ENCODE results near the gene EXOC6B.
"Not testable (repeated sequence)": the region's sequence is repeated elsewhere in the genome, so short reads cannot be mapped to it uniquely, and the experiment has no call there.

The EXOC6B gene

DNA sequence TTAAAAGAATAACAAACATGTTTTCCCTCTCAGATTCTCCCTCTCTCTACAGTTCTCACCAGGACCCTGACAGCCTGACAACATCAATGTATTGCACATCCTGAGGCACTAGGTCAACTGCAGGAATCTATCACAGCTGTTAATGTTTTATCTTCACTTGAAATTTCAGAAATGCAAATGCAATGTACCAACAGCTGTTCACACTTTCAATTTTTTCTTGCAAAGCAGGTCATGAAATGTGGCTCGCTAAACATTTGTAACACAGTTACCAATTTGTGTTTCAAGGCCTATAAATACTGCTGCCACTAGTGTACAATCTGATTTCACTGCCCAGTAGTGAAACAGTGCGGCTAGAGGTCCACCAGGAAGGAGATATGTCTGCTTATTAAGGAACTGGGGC, 147.8 kb downstream of the EXOC6B start:
- DNase-seq (ENCODE audit: low spot score): no peak

DNA sequence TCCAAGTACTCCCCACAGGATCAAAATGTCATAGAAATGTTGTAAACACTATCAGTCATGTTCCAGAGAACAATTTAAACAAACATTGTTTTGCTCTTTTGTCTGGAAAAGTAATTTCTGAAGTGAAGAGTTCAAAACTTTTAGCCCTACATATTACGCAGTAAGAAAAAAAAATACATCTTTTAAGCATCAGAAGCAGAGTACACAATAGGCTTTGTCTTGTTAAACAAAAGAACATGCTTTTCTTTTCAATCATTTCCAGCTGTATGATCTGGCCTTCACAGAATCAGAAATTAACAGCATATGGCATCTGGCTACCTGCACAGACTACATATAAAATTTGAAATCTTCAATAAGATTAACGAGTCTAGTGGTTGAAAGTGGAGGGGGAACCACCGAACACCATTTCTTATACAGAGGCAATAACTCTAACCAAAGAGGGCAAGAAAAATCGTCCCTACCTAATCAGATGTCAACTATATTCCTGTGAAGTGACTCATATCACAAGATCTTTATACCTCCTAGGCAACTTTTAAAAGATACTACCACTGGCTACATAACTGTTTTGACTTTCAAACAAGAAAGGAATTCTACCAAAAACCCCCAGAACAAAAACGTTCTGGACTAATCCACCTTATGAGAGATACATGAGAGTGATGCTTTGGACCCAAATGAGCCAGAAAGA, 149.3 kb downstream of the EXOC6B start:
- DNase-seq (ENCODE audit: low spot score): peak; percentile 1

DNA sequence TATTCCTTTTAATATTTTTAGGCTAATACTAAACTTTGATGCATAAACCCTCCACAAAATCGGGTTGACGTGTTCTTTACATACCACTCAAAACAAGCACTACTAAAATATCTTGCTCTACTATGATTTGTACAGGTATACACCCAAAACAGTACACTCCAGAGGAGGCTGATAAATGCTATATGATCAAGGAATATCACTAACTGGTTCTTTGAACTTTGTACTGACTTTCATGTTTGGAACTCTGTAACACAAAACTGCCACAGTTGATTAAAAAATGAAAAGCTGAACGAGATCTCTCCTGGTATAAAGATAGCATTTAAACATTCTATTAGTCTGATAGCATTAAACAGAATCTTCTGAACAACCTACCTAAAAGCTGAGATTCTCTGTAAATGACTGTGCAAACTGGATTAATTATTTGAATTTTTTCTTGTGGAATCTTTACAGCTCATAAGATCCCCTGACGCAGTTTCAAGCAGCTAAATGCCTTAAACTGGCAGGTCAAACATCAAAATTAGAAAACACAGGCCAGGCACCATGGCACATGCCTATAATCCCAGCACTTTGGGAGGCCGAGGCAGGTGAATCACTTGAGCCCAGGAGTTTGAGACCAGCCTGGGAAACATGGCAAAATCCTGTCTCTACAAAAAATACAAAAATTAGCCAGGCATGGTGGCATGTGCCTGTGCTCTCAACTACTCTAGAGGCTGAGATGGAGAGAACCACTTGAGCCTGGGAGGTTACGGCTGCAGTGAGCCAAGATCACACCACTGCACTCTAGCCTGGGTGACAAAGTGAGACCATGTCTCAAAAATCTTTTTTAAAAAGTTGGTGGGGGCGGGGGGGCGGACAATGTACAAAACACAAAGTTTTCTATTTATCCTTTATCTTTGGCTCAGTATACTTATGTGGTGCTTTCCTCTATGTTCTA, 150.6 kb downstream of the EXOC6B start:
- no peak for DNase-seq (ENCODE audit: low spot score)

DNA sequence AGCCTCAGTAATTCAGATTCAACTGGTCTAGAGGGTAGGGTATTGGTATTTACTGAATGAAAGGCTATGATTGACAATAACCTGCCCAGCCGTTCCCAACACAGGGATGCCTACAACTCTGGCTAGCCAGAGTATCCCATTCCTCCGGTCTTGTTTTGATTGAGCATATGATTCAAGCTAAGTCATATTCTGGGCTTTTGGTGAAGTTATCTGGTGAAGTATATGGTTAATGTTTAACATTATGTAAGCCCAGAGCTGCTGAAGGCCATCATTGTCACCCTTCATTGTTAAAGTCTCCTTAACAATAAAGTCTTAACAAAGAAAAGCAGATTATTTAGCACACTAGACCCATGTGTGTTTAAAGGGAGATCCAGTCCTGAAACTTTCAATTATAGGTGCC, 152.6 kb downstream of the EXOC6B start:
- DNase-seq (ENCODE audit: low spot score): no peak

DNA sequence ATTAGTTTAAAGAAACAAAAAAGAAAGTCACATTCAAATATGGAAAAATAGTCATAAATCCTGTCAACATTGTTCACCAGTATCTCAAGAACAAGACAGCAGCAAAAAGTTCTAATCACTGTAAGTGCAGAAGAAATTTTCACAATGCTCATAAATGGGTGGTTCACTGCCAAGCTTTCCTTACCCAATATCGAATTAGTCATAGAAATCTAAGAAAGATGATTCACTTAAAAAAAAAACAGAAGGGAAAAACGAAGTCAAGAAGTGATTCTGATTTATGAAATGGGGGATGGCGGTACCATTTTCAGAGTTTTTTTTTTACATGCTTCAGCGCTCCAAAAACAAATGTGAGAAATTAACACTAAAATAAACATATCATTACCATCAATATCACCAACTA, 156.7 kb downstream of the EXOC6B start:
- no peak for DNase-seq (ENCODE audit: low spot score)

DNA sequence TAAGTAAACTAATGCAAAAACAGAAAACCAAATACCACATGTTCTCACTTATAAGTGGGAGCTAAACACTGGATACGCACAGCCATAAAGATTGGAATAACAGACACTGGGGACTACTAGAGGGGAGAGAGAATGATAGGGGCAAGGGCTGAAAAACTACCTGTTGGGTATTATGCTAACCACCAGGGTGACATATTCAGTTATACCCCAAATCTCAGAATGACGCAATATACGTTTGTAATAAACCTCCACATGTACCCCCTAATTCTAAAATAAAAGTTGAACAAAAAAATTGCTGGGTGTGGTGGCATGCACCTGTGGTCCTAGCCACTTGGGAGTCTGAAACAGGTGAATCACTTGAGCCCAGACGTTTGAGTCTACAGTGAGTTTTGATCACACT, 157.2 kb downstream of the EXOC6B start:
- no peak for DNase-seq (ENCODE audit: low spot score)

DNA sequence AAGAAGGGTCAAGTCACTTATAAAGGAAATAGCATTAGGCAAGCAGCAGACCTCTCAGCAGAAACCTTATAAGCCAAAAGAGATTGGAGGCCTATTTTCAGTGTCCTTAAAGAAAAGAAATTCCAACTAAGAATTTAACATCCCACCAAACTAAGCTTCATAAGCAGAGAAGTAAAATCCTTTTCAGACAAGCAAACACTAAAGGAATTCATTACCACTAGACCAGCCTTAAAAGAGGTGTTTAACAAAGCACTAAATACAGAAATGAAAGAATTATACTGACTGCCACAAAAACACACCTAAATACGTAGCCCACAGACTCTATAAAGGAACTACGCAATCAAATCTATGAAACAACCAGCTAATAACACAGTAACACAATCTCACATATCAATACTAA, 160.4 kb downstream of the EXOC6B start:
- no peak for DNase-seq (ENCODE audit: low spot score)

DNA sequence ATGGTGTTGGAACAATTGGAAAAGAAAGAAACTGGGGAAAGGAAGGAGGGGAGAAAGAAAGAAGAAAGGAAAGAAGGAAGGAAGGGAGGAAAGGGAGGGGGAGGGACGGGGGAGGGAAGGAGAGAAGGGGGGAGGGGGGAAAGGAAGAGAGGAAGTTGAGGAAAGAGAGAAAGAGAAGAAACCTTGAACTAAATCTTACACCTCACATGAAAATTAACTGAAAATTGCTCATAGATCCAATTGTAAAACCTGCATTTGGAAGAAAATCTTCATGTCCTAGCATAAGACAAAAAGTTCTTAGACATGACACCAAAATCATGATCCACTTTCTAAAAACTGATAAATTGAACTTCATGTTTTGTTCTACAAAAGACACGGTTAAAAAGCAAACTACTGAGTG, 163.8 kb downstream of the EXOC6B start:
- DNase-seq (ENCODE audit: low spot score): no peak

DNA sequence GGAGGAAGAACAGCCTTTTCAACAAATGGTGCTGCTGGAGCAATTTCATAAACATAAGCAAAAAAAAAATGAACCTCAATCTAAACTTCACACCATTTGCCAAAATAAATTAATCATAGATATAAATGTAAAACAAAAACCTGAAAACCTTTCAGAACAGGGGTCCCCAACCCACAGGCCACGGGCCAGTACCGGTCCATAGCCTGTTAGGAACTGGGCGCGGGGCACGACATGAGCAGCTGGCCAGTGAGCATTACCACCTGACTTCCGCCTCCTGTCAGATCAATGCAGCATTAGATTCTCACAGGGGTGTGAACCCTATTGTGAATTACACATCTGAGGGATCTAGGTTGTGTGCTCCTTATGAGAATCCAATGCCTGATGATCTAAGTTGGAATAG, 176.0 kb downstream of the EXOC6B start:
- DNase-seq (ENCODE audit: low spot score): no peak

DNA sequence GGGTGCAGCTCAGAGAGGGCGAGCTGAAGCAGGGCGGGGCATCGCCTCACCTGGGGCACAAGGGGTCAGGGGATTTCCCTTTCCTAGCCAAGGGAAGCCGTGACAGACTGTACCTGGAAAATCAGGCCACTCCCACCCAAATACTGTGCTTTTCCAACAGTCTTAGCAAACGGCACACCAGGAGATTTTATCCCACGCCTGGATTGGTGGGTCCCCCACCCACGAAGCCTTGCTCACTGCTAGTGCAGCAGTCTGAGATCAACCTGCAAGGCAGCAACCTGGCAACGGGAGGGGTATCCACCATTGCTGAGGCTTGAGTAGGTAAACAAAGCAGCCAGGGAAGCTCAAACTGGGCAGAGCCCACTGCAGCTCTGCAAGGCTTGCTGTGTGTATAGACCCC, 184.6 kb downstream of the EXOC6B start:
- not testable (repeated sequence) for DNase-seq (ENCODE audit: low spot score)

DNA sequence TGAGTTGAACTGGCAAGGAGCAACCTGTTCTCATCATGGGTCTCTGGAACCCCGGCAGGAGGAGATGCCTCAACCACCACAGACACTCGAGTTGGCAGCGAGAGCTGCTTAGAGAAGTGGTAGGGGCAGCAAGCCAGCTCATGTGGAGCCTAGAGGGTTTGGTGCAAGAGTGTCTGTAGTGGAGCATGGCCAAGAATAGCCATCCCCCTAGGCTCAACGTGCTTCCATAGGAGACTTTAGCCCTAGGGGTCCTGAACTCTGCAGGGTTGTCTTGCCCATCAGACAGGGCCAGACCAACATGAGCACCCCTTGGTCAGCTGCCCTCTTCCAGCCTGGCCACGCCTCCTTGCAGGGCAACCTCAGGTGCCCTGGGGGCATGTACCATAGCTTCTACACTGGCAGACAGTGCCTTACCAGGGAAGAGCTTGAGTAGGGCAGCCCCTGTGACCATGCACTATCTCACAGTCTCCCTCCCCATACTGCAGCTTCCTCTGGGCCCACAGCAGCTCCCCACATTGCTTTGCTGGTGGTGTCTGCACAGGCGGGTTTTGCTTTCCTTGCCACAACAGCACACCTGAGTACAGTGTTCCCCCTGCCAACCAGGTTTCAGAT, 187.1 kb downstream of the EXOC6B start:
- no peak for DNase-seq (ENCODE audit: low spot score)

DNA sequence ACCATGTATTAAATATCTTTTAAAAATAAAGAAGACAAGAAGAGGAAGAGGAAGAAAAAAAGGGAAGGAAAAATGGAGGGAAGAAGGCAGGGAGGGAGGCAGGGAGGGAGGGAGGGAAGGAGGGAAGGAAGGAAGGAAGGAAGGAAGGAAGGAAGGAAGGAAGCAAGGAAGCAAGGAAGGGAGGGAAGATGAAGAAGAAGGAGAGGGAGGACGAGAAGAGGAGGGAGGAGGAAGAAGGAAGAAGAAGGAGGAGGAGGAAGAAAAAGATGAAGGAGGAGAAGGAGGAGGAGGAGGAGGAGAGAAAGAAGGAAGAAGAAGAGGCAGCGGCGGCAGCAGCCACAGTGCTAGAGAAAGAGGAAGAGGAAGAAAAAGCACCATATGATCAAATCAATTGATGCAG, 189.6 kb downstream of the EXOC6B start:
- no peak for DNase-seq (ENCODE audit: low spot score)

DNA sequence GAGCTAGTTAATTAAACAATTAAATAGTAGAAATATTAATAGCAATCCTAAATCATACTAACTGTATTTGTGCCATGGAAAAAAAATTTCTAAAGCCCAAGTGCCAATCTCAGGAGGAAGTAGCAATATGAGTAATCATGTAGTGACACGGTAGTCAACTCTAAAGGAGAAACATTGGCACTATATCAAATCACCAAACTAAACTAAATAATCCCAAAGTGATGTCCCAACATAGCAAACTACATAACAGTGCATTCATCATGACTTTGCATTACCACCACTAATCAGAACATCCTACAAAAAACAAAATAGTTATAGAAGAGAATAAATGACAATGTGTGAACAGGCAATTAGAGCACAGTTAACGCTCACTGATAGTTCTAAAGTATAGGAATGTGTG, 195.1 kb downstream of the EXOC6B start:
- DNase-seq (ENCODE audit: low spot score): peak; percentile 14

DNA sequence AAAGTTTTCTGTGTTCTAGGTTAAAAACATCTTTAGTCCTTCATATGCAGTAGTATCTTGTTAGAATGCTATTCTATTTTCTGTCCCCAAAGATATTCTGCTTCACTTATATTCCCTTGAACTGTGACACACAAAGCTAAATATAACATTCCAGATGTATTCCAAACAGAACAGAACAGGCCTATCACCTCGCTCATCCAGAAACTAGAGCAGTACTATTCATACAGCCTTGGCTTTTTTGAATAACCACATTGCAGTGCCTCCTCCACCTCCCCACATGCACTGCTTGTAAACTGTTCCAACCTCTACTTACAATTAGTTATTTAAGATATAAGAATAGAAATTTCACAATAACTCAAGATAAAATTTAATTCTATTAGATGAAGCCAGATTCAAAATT, 196.8 kb downstream of the EXOC6B start:
- DNase-seq (ENCODE audit: low spot score): no peak

DNA sequence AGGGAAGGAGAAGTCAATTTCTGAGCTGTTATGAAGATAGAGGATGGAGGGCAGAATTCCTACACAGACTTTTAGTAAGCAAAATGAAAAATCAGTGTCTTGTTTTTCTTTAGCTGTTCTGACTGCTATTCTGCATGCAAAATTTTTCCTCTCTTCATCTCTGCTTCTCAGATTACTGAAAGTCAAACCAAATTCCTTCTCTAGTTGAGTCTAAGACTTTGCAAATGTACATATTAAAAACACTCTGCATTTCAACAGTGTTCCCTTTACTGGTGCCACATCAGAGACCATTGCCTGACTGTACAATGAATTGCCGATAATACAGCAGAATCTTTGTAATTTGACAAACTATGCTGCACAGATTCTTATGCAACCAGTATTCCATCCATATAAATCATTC, 198.8 kb downstream of the EXOC6B start:
- no peak for DNase-seq (ENCODE audit: low spot score)

DNA sequence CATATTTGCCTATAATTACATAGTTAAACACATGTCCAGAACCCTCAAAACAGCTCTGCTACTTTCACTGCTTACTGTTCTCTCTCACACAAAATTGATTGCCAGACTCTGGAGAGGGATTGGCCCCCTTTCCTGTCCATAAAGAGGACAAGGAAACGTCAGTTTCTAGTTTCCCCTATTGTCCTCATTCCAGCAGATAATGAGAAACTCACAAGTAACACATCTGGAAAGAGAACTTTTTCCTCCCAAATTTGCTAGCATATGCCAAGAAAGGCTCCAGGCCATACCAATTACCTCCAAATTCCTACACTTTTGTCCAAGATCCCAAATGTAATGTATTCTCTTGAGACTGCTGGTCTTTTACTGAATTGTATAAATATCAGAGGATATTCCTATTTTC, 200.5 kb downstream of the EXOC6B start:
- no peak for DNase-seq (ENCODE audit: low spot score)

DNA sequence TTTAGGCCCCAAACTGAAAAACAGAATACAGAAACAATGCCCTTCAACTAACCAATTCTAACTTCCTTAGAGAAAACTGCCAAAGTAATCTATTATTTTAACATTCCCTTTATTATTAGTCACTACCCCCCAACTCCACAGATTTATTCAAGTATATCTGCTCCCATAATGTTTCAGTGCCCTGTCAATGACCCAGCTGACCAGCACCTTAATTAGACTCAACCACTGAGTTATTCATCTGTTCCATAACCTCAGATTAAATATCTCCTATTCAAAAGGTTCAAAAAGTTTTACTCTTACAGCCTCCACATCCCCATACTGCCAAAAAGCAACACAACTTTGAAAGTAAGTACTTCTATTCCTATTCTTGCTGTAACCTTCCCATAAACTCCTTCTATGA, 202.4 kb downstream of the EXOC6B start:
- DNase-seq (ENCODE audit: low spot score): no peak

DNA sequence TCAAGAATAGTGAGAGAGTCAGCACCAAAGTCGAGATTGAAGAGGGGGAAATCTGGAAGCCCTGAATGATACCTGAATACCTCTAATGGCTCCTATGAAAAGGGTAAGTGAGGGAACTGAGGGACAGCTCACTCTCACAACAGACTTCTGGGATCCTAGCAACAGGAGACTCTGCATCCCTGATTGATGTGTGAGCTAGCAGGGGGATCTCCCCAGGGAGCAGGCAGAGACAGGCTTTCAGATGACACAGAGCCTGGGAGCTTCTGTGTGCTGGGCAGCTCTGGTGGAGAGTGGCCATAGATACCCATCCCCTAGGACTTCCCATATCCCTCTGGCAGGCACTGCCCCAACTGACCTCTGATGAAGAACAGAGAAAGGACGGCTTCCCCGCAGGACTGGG, 206.2 kb downstream of the EXOC6B start:
- DNase-seq (ENCODE audit: low spot score): no peak

DNA sequence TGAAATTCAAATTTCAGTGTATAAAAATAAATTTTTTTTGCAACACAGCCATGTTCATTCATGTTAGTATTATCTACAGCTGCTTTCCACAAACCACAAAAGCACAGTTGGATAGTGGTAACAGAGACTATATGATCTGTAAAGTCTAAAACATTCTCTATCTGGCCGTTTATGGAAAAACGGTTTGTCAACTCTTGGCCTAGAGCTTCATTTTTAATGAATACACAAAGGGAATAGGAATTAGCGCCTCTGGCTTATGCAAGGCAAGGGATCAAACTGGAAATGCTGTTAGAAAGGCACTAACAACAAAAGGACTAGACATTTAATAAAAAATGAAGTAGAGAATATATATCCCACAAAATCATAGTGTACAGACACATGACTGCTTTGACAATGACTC, 211.9 kb downstream of the EXOC6B start:
- DNase-seq (ENCODE audit: low spot score): no peak

DNA sequence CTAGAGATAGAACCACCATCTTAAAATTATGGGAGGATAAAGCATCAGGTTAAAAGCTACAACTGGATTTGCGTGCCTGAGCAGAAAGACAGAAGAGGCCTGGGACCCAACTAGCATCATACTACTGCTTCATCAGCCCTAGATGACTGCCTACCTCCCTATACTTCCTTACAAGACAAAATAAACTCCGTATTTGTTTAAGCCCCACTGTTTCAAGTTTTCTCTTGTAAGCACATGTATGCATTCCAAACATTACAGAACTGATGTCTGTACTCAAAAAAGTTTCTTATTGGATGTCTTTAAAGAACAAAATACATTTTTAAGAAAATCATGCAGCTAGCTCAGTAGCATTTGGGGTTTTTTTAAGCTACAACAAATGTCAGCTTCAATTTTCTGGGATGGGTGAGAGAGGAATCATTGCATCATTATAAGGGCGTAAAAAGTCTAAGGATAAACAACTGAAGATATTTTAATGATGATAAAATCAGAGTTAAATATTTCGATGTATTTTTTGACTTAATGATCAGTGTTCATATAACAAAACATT, 213.1 kb downstream of the EXOC6B start:
- DNase-seq (ENCODE audit: low spot score): no peak

DNA sequence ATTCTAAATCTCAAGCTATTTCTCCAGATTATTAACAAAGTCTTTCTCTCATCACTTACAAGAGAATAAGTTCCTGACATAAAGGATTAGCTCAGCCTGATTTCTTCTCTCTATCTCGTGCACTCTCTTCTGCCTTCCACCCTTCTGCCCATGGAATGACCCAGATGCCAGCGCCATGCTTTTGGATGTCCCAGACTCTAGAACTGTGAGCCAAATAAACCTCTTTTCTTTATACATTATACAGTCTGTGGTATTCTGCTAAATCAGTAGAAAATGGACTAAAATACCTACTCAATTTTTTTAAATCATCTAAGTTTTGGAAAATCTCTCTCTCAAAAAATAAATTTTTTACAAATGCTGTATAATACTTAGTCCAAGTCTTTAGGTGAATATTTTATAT, 218.6 kb downstream of the EXOC6B start:
- DNase-seq (ENCODE audit: low spot score): no peak

DNA sequence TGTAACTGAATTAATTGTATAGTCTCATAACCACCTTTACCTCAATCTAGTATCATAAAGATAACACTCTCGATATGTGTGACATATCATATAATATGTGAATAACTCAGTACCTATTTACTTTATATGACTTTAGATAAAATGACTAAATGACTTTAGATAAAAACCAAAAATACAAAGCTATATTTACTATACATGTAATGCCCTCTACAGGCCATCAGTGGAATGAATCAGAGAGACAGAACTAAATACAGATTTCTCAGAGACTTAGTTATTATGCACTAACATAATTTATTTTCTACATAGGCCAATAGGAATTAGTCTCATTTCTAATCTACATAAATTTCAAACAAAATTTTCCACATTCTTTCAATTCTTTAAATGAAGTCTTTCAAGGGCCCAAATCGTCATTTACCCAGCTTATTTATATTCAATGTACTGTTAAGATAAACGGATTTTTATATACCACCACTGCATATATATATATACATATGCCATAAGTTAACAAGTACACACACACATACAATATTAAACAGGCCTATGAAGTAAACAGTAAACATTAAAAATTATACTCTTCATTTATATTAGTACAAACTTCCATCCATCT, 219.9 kb downstream of the EXOC6B start:
- peak; percentile 11 for DNase-seq (ENCODE audit: low spot score)
